Mucosa of rectum (tissue), 2 donors: ENCODE data around the gene MVD.

ENCODE experiments used
- H3K27ac ChIP-seq, 2 donors: one replicate each; pipeline ENCODE4 v1.7.0; 2013; ENCODE audit warnings: inconsistent platforms in 2 of 2, low read depth in 2 of 2, low read length in 2 of 2
- H3K27me3 ChIP-seq, 2 donors: one replicate each; pipeline ENCODE4 v1.7.0; 2013; ENCODE audit warnings: low read length in 2 of 2; ENCODE audit not compliant: control insufficient read depth in 2 of 2, insufficient read depth in 2 of 2
- H3K36me3 ChIP-seq, 2 donors: one replicate each; pipeline ENCODE4 v1.7.0; 2013; ENCODE audit warnings: low read length in 2 of 2; ENCODE audit not compliant: control insufficient read depth in 2 of 2, insufficient read depth in 2 of 2
- H3K4me1 ChIP-seq, 2 donors: one replicate each; pipeline ENCODE4 v1.7.0; 2013; ENCODE audit warnings: low read length in 2 of 2, mild to moderate bottlenecking in 1 of 2; ENCODE audit not compliant: control insufficient read depth in 2 of 2, insufficient read depth in 2 of 2
- H3K4me3 ChIP-seq, 2 donors: one replicate each; pipeline ENCODE4 v1.7.0; 2013; ENCODE audit warnings: low read length in 2 of 2
- H3K9ac ChIP-seq, 2 donors: one replicate each; pipeline ENCODE4 v1.7.0; 2013; ENCODE audit warnings: low read length in 2 of 2, low read depth in 1 of 2, mild to moderate bottlenecking in 1 of 2
- H3K9me3 ChIP-seq, 2 donors: one replicate each; pipeline ENCODE4 v1.7.0; 2013; ENCODE audit warnings: low read length in 2 of 2; ENCODE audit not compliant: control insufficient read depth in 2 of 2
- donor health status: healthy.
- donor health status: Normal muscosa, but diverticular disease.

Gene MVD

DNA sequence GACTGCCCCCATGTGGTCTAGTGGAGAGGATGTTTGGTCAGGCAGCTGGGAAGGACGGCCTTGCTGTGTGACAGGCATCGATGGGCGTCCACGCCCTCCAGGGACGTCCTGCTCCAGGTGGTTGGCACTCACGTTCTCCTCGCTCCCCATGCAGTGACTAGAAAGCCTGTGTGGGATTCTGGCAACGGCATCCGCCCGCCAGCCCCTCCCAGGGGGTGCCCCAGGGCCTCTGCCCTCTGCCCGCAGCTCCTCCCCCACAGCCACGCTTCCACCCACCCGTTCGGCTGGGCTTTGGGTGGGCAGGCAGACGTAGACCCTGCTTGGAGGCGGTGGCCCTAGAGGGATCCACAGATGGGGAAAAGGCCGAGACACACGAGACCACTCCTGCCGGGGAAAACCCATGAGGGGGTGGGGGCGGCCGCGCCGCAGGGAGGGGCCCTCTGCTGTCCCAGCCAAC lies 29.2 kb downstream of the MVD start:
- H3K27me3 ChIP-seq: peaks cover 6 to 8% of the 10 kb centered on the region in 2 donors
- H3K27ac ChIP-seq: peak overlapping the region; percentile 14 to 65
- H3K9ac ChIP-seq: no peak overlapping the region
- H3K36me3 ChIP-seq: peaks cover 16 to 26% of the 10 kb centered on the region in 2 donors
- no peaks in the 10 kb centered on the region for H3K9me3 ChIP-seq
- H3K4me1 ChIP-seq: peaks cover 10 to 16% of the 10 kb centered on the region in 2 donors
- H3K4me3 ChIP-seq: peak overlapping the region in 1 of 2 donors; percentile 20

DNA sequence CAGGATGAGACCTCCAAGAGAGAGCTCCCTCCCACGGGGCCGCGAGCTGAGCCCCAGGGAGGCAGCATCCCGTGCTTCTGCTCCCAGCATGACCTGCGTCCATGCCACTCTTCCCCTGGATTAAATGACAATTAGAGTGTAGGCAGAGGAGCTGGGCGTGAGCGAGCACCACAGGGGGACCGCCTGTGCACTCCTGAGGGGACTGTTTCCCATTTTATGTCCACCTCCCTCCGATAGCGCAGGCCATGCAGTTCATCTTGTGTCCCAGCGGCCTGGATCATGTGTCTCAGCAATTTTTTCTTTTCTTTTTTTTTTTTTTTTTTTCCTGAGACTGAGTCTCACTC lies 30.3 kb downstream of the MVD start:
- Histone ChIP-seq H3K9me3 (no peaks in the 10 kb centered on the region), H3K27me3 (peaks cover 5 to 8% of the 10 kb centered on the region in 2 donors), H3K4me3 (no peak overlapping the region), H3K9ac (no peak overlapping the region), H3K36me3 (peaks cover 22 to 35% of the 10 kb centered on the region in 2 donors), H3K27ac (no peak overlapping the region), H3K4me1 (peaks cover 5 to 11% of the 10 kb centered on the region in 2 donors)

DNA sequence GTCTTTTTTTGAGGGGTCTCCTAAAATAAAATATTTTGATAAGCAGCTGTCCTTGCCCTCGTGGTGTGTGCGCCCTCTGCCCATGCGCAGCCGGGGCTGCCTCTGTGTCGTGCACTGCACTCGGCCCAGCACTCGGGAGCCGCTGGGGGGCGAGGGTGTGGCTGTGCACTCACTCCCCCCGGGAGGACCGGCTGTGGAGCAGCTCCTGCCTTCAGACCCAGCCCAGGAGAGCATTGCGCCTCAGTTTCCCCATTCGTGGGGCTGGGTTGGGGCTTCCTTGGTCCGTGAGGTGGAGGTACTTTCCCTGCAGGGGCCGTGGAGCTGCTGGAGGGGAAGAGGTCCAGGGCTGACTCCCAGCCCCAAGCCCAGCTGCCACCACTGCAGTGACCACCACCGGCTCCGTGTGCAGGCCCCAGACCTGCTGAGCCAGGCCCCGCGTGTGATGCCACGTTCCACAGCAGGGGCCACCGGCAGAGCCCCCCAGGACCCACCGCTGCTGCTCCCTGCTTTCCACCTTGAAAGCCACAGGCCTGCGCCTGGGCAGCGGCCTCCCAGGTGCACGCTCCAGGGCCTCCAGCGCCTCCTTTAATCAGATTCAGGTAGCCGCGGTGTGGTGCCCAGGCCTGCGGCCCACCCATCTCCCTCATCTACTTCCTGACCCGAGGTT lies 30.8 kb downstream of the MVD start:
- H3K4me1 ChIP-seq: peaks cover 5 to 11% of the 10 kb centered on the region in 2 donors
- H3K36me3 ChIP-seq: peaks cover 27 to 39% of the 10 kb centered on the region in 2 donors
- no peak overlapping the region for H3K27ac ChIP-seq
- peaks cover 5 to 8% of the 10 kb centered on the region in 2 donors for H3K27me3 ChIP-seq
- H3K9ac ChIP-seq: no peak overlapping the region
- H3K9me3 ChIP-seq: no peaks in the 10 kb centered on the region
- no peak overlapping the region for H3K4me3 ChIP-seq

DNA sequence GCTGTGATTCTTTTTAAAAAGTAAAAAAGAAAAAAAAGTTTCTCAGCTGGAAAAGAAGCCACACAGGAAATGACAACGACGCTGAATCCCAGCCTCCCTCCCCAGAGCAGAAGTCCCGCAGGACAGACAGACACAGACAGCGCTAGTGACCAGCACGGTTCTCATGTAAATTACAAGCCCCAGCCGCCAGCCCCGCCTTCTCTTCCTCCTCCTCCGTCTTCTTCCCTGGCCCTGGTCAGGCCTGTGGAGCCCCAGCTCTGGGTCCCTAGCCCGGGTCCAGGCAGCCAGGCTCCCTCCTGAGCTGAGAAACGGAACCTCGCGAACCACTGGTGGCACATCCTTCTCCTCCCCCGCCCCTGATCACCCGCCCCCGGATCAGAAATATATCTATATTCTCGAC lies 31.5 kb downstream of the MVD start:
- Histone ChIP-seq H3K27me3 (peaks cover 5 to 8% of the 10 kb centered on the region in 2 donors), H3K9ac (no peak overlapping the region), H3K36me3 (peaks cover 27 to 42% of the 10 kb centered on the region in 2 donors)

DNA sequence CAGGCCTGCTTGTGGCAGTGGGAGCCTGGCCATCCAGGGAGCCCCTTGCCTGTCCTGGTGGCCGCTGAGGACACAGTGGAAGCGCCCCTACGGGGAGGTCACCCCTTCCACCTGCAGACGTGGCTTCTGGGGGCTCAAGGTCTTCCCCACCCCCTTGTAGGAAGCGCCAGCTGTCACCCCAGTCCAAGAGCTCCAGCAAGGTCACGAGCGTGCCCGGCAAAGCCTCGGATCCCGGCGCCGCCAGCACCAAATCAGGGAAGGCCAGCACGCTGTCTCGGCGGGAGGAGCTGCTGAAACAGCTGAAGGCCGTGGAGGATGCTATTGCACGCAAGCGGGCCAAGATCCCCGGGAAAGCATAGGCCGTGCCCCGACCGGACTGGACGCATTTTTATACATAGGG lies 31.9 kb downstream of the MVD start:
- no peak overlapping the region for H3K4me3 ChIP-seq
- H3K9me3 ChIP-seq: no peaks in the 10 kb centered on the region
- H3K36me3 ChIP-seq: peaks cover 27 to 42% of the 10 kb centered on the region in 2 donors
- peaks cover 5 to 11% of the 10 kb centered on the region in 2 donors for H3K4me1 ChIP-seq
- H3K27me3 ChIP-seq: peaks cover 2 to 8% of the 10 kb centered on the region in 2 donors
- H3K9ac ChIP-seq: no peak overlapping the region
- no peak overlapping the region for H3K27ac ChIP-seq

More for the DNA sequence above, 31.5 kb downstream of the MVD start:
- no peak overlapping the region for H3K4me3 ChIP-seq
- H3K4me1 ChIP-seq: peaks cover 5 to 11% of the 10 kb centered on the region in 2 donors
- H3K9me3 ChIP-seq: no peaks in the 10 kb centered on the region
- H3K27ac ChIP-seq: no peak overlapping the region

DNA sequence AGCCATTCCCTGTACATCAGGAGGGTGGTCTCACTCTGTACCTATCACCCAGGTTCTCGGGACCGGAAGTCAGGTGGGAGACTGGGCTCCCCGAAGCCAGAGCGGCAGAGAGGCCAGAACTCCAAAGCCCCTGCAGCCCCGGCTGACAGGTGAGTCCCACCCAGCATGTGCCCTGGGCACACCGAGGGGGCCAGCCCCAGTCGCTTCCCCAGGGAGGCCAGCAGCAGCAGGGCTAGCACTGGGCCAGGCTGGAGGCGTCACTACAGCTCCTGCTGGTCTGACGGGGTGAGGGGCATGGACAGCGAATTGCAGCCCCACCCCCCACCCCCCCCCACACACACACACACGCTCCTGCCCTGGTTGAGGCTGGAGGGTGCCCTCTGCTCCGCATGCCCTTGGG lies 32.5 kb downstream of the MVD start:
- no peak overlapping the region for H3K9ac ChIP-seq
- H3K36me3 ChIP-seq: peaks cover 27 to 43% of the 10 kb centered on the region in 2 donors
- H3K27ac ChIP-seq: no peak overlapping the region
- no peaks in the 10 kb centered on the region for H3K9me3 ChIP-seq
- no peak overlapping the region for H3K4me3 ChIP-seq
- H3K27me3 ChIP-seq: peaks cover 0 to 7% of the 10 kb centered on the region in 2 donors
- H3K4me1 ChIP-seq: peaks cover 5 to 11% of the 10 kb centered on the region in 2 donors

DNA sequence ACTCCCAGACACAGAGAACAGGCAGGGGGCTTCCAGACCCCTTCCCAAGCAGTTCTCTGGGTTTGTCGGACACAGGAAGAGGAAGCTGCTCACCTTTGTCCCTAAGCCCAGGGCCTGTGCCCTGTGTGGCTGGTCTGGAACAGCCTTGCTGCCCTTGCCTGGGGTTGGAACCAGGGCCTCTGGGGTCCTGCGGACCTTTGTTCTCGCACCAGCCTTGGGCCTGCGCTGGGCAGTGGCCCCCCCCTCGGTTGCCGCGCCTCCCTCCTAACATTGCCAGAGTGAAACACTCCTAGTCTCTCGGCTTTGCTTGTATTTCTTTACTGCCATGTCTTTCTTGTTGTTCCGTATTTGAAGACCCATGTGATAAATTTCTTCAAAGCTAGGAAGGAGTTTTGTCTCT lies 33.1 kb downstream of the MVD start:
- Histone ChIP-seq H3K4me1 (peaks cover 5 to 8% of the 10 kb centered on the region in 2 donors), H3K4me3 (no peak overlapping the region), H3K27ac (no peak overlapping the region), H3K9me3 (no peaks in the 10 kb centered on the region), H3K9ac (no peak overlapping the region), H3K36me3 (peaks cover 32 to 48% of the 10 kb centered on the region in 2 donors), H3K27me3 (peaks cover 0 to under 1% of the 10 kb centered on the region in 2 donors)

DNA sequence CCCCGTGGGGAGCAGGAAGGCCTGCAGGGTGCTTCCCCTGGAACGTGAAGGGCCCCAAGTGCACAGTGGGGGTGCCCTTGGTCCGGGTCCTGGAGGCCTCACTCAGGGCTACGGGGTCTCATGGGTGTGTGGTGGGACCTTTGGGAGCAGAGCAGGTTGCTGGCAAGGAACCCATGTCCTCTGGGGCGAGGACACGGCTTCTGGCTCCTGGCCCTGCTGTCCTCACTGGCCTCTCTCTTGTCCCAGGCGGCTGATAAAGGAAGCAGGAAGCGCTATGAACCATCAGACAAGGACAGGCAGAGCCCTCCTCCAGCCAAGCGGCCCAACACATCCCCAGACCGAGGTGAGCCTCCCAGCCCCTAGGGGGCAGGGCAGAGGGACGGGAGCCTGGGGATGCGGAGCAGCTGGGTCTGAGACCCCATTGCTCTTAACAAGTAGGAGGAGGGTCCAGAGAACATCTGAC lies 34.3 kb downstream of the MVD start:
- Histone ChIP-seq H3K9ac (no peak overlapping the region), H3K4me3 (no peak overlapping the region), H3K4me1 (no peaks in the 10 kb centered on the region), H3K27me3 (no peaks in the 10 kb centered on the region), H3K9me3 (no peaks in the 10 kb centered on the region), H3K36me3 (peaks cover 43 to 57% of the 10 kb centered on the region in 2 donors), H3K27ac (no peak overlapping the region)

DNA sequence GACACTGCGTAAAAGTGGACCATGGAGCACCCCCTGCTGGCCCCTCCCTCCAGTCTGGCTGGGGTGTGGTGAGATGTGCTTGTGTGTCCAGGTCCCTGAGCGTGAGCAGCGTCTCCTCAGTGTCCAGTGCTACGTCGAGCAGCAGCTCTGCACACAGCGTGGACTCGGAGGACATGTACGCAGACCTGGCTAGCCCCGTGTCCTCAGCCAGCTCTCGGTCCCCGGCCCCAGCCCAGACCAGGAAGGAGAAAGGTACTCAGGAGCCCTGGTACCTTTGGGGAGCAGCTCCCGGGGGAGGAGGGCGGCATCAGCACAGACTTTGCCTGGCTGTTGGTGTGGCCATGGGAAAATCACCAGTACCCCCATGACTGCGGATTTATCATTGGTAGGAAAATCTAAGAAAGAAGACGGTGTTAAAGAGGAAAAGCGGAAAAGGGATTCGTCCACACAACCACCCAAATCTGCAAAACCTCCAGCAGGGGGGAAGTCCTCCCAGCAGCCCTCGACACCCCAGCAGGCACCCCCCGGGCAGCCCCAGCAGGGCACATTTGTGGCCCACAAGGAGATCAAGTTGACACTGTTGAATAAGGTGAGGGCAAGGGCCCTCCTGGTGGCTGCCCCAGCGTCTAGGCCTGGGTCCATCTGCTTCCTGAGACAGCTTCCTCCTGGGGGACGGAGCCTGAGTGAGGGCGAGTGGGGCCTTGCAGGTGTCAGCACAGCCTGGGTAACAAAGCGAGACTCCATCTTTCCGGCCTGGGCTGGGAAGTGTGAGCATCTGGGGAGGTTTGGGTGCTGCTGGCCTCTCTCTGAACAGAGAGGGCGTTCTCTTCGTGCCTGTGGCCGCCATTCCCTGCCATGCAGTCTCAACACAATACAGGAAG lies 35.1 kb downstream of the MVD start:
- no peaks in the 10 kb centered on the region for H3K9me3 ChIP-seq
- no peaks in the 10 kb centered on the region for H3K27me3 ChIP-seq
- no peak overlapping the region for H3K9ac ChIP-seq
- no peaks in the 10 kb centered on the region for H3K4me1 ChIP-seq
- no peak overlapping the region for H3K4me3 ChIP-seq
- no peak overlapping the region for H3K27ac ChIP-seq
- H3K36me3 ChIP-seq: peaks cover 50 to 64% of the 10 kb centered on the region in 2 donors

DNA sequence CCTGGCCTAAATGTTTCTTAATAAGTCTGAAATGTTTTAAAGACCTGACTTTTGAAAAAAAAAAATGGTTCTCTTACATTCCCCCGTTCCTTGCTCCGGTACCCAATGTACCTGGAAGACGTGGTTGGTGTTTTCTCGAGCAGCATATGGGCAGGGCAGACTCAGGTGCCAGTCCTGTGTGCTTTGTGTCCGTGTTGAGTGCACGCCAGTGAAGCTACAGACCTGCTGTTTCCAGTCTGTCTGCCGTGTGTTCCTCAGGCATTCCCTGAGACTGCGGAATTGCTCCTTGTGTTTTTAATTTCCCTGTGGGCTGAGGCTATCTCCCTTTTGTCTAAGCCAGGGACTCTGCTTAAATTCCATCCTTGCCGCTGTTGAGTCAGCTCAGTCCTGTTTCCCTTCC lies 36.2 kb downstream of the MVD start:
- no peaks in the 10 kb centered on the region for H3K27me3 ChIP-seq
- peaks cover 56 to 65% of the 10 kb centered on the region in 2 donors for H3K36me3 ChIP-seq
- H3K27ac ChIP-seq: no peak overlapping the region
- H3K4me3 ChIP-seq: no peak overlapping the region
- H3K9me3 ChIP-seq: no peaks in the 10 kb centered on the region
- H3K4me1 ChIP-seq: no peaks in the 10 kb centered on the region
- H3K9ac ChIP-seq: no peak overlapping the region
